Karpas-422 (cell line): ENCODE data around the gene PCDH15. TPM values are rescaled to one million over a fixed set of nuclear protein-coding genes. Genes with fewer than 3 reads are reported as not detected.

Source experiments
- DNase-seq: peaks from one replicate; pipeline ENCODE4 v3.0.0-alpha.2; 2015
- H2AFZ ChIP-seq: fragments of 200-600 bp; sonication (generic); 2 replicates; pipeline ENCODE4 v1.6.1; 2014; ENCODE audit warnings: antibody characterized with exemption, low read length, mixed read lengths
- H3K27ac ChIP-seq: fragments of 200-600 bp; sonication (generic); 2 replicates; pipeline ENCODE4 v1.5.1; 2014; ENCODE audit warnings: mild to moderate bottlenecking, low read length, moderate library complexity
- H3K27me3 ChIP-seq: fragments of 200-600 bp; sonication (generic); 2 replicates; pipeline ENCODE4 v1.6.1; 2014; ENCODE audit warnings: low read length, mixed read lengths
- H3K36me3 ChIP-seq: fragments of 200-600 bp; sonication (generic); 2 replicates; pipeline ENCODE4 v1.6.1; 2014; ENCODE audit warnings: low read length, mixed read lengths; ENCODE audit not compliant: insufficient read depth
- H3K4me1 ChIP-seq: fragments of 200-600 bp; sonication (generic); 2 replicates; pipeline ENCODE4 v1.6.1; 2014; ENCODE audit warnings: mild to moderate bottlenecking, low read length, mixed read lengths
- H3K4me2 ChIP-seq: fragments of 200-600 bp; sonication (generic); 2 replicates; pipeline ENCODE4 v1.6.1; 2014; ENCODE audit warnings: low read length, low read depth, mild to moderate bottlenecking; ENCODE audit not compliant: poor library complexity, severe bottlenecking
- H3K4me3 ChIP-seq: fragments of 200-600 bp; sonication (generic); 2 replicates; pipeline ENCODE4 v1.5.1; 2014; ENCODE audit warnings: mild to moderate bottlenecking, antibody characterized with exemption, low read length, mixed read lengths
- H3K79me2 ChIP-seq: fragments of 200-600 bp; sonication (generic); 2 replicates; pipeline ENCODE4 v1.6.1; 2014; ENCODE audit warnings: mild to moderate bottlenecking, low read length, mixed read lengths
- H3K9ac ChIP-seq: fragments of 200-600 bp; sonication (generic); 2 replicates; pipeline ENCODE4 v1.6.0; 2014; ENCODE audit warnings: low read length
- H3K9me2 ChIP-seq: fragments of 200-600 bp; sonication (generic), shearing (Covaris generic); replicated peaks from 2 replicates; pipeline ENCODE4 v1.6.0; 2014; ENCODE audit warnings: mild to moderate bottlenecking, low read length, moderate library complexity; ENCODE audit not compliant: insufficient read depth
- H3K9me3 ChIP-seq: fragments of 300-700, 200-600 bp; sonication (generic); 2 replicates; pipeline ENCODE4 v1.6.1; 2014; ENCODE audit warnings: low read length, mixed read lengths
- H4K20me1 ChIP-seq: fragments of 200-600 bp; sonication (generic); 2 replicates; pipeline ENCODE4 v1.6.1; 2014; ENCODE audit warnings: mild to moderate bottlenecking, antibody characterized with exemption, low read length, low read depth; ENCODE audit not compliant: insufficient read depth
- total RNA-seq: library from RNA; depleted of rRNA; stranded (reverse); fragments of >200 nt; shearing (Covaris generic); gene quantifications from 2 replicates; pipeline ENCODE4 v1.2.3, GENCODE V29; 2014; ENCODE audit warnings: low replicate concordance

Gene PCDH15
- total RNA-seq, 1 experiment from 2014 or later: not detected

- Histone ChIP-seq H4K20me1 (no peaks in the 10 kb centered on the region), H3K4me3 (no peak overlapping the region), H3K79me2 (no peaks in the 10 kb centered on the region), H3K4me2 (no peak overlapping the region), H3K9me2 (no peaks in the 10 kb centered on the region), H3K4me1 (no peaks in the 10 kb centered on the region), H3K27ac (no peak overlapping the region), H3K9me3 (peaks cover 29% of the 10 kb centered on the region), H3K27me3 (no peaks in the 10 kb centered on the region), H3K36me3 (no peaks in the 10 kb centered on the region), H3K9ac (no peak overlapping the region), H2AFZ (no peak overlapping the region)
- DNase-seq: no peak
Observed at GRCh38 chr10:54318470-54318869, 482.6 kb downstream of the PCDH15 start.

GRCh38 chr10:54314430-54314829, 486.6 kb downstream of the PCDH15 start:
- Histone ChIP-seq H3K9me2 (no peaks in the 10 kb centered on the region), H3K4me1 (no peaks in the 10 kb centered on the region), H3K27ac (no peak overlapping the region)

GRCh38 chr10:54284526-54285193, 516.4 kb downstream of the PCDH15 start:
- no peak for DNase-seq
- H3K9ac ChIP-seq: no peak overlapping the region
- no peak overlapping the region for H3K4me3 ChIP-seq
- peaks cover 9% of the 10 kb centered on the region for H3K9me3 ChIP-seq
- no peaks in the 10 kb centered on the region for H3K36me3 ChIP-seq
- H3K9me2 ChIP-seq: no peaks in the 10 kb centered on the region
- no peak overlapping the region for H2AFZ ChIP-seq
- H4K20me1 ChIP-seq: no peaks in the 10 kb centered on the region
- no peaks in the 10 kb centered on the region for H3K27me3 ChIP-seq
- no peaks in the 10 kb centered on the region for H3K4me1 ChIP-seq
- no peak overlapping the region for H3K4me2 ChIP-seq
- no peak overlapping the region for H3K27ac ChIP-seq
- no peaks in the 10 kb centered on the region for H3K79me2 ChIP-seq

More at GRCh38 chr10:54314430-54314829, 486.6 kb downstream of the PCDH15 start:
- Histone ChIP-seq H4K20me1 (no peaks in the 10 kb centered on the region), H3K9me3 (peaks cover 26% of the 10 kb centered on the region; the same call in 1 of the 2 replicates), H3K4me2 (no peak overlapping the region), H3K4me3 (no peak overlapping the region), H2AFZ (no peak overlapping the region), H3K36me3 (no peaks in the 10 kb centered on the region), H3K9ac (no peak overlapping the region), H3K79me2 (no peaks in the 10 kb centered on the region), H3K27me3 (no peaks in the 10 kb centered on the region)
- DNase-seq: no peak

- no peak overlapping the region for H3K27ac ChIP-seq
- H3K4me1 ChIP-seq: no peaks in the 10 kb centered on the region
- H3K9me2 ChIP-seq: no peaks in the 10 kb centered on the region
- no peaks in the 10 kb centered on the region for H3K36me3 ChIP-seq
- DNase-seq: no peak
- H3K4me3 ChIP-seq: no peak overlapping the region
- no peak overlapping the region for H2AFZ ChIP-seq
- H3K27me3 ChIP-seq: no peaks in the 10 kb centered on the region
- H3K9me3 ChIP-seq: peaks cover 9% of the 10 kb centered on the region
- H4K20me1 ChIP-seq: no peaks in the 10 kb centered on the region
- H3K9ac ChIP-seq: no peak overlapping the region
- no peak overlapping the region for H3K4me2 ChIP-seq
- no peaks in the 10 kb centered on the region for H3K79me2 ChIP-seq
Observed at GRCh38 chr10:54282012-54282411, 519.0 kb downstream of the PCDH15 start.

- Histone ChIP-seq H3K27ac (no peak overlapping the region), H3K4me3 (no peak overlapping the region), H3K27me3 (no peaks in the 10 kb centered on the region), H3K9me2 (no peaks in the 10 kb centered on the region), H3K79me2 (no peaks in the 10 kb centered on the region), H4K20me1 (no peaks in the 10 kb centered on the region), H2AFZ (no peak overlapping the region), H3K4me1 (no peaks in the 10 kb centered on the region), H3K36me3 (no peaks in the 10 kb centered on the region), H3K4me2 (no peak overlapping the region), H3K9ac (no peak overlapping the region), H3K9me3 (peaks cover 12% of the 10 kb centered on the region)
- DNase-seq: no peak
Observed at GRCh38 chr10:54266395-54266794, 534.6 kb downstream of the PCDH15 start.

- H3K36me3 ChIP-seq: no peaks in the 10 kb centered on the region
- no peaks in the 10 kb centered on the region for H3K9me2 ChIP-seq
- no peaks in the 10 kb centered on the region for H3K27me3 ChIP-seq
- no peaks in the 10 kb centered on the region for H4K20me1 ChIP-seq
- H3K9me3 ChIP-seq: peaks cover 17% of the 10 kb centered on the region
- no peak for DNase-seq
- no peak overlapping the region for H2AFZ ChIP-seq
- H3K4me1 ChIP-seq: no peaks in the 10 kb centered on the region
- no peak overlapping the region for H3K27ac ChIP-seq
- no peak overlapping the region for H3K4me2 ChIP-seq
- H3K4me3 ChIP-seq: no peak overlapping the region
- no peak overlapping the region for H3K9ac ChIP-seq
- H3K79me2 ChIP-seq: no peaks in the 10 kb centered on the region
Observed at GRCh38 chr10:54262726-54263125, 538.3 kb downstream of the PCDH15 start.

- Histone ChIP-seq H3K4me1 (no peaks in the 10 kb centered on the region), H2AFZ (no peak overlapping the region), H3K4me2 (no peak overlapping the region), H3K4me3 (no peak overlapping the region), H3K9me2 (no peaks in the 10 kb centered on the region), H3K9me3 (peaks cover 26% of the 10 kb centered on the region), H3K36me3 (no peaks in the 10 kb centered on the region), H3K79me2 (no peaks in the 10 kb centered on the region), H3K27ac (no peak overlapping the region), H3K27me3 (no peaks in the 10 kb centered on the region), H4K20me1 (no peaks in the 10 kb centered on the region), H3K9ac (no peak overlapping the region)
- DNase-seq: no peak
Observed at GRCh38 chr10:54259104-54259503, 541.9 kb downstream of the PCDH15 start.

- peaks cover 40% of the 10 kb centered on the region for H3K9me3 ChIP-seq
- H2AFZ ChIP-seq: no peak overlapping the region
- no peaks in the 10 kb centered on the region for H4K20me1 ChIP-seq
- no peaks in the 10 kb centered on the region for H3K36me3 ChIP-seq
- H3K9me2 ChIP-seq: no peaks in the 10 kb centered on the region
- no peaks in the 10 kb centered on the region for H3K4me1 ChIP-seq
- no peak overlapping the region for H3K27ac ChIP-seq
- no peak overlapping the region for H3K4me3 ChIP-seq
- H3K79me2 ChIP-seq: no peaks in the 10 kb centered on the region
- H3K4me2 ChIP-seq: no peak overlapping the region
- H3K27me3 ChIP-seq: no peaks in the 10 kb centered on the region
- H3K9ac ChIP-seq: no peak overlapping the region
- no peak for DNase-seq
Observed at GRCh38 chr10:54234832-54235231, 566.2 kb downstream of the PCDH15 start.
